A549 treated with DMSO at 1 μM for 4 hours (cell line): ENCODE measurements around the gene GAST. TPM values are rescaled to one million over a fixed set of nuclear protein-coding genes. Genes with fewer than 3 reads are reported as not detected.

Experiments used
- total RNA-seq: library from RNA; stranded (reverse); fragments of 200-300 nt; extraction: Qiagen RNA extraction; gene quantifications from 5 replicates; pipeline ENCODE4 v1.2.3, GENCODE V29; 2022; ENCODE audit warnings: low read depth

Gene GAST
- total RNA-seq = 0.23 to 0.57 TPM (median 0.26 TPM) in 3 of 5 replicates, not detected in the others

GRCh38 chr17:41711669-41712400 is at the start of gene GAST:
TSS of gene GAST (plus strand) at chr17:41712331. CDS start at chr17:41715437, 3,106 bp downstream.

GRCh38 chr17:41688641-41689496 is 23.3 kb upstream of the GAST start, which contains the start of gene EIF1:
TSS of gene EIF1 (plus strand) at chr17:41688885. CDS start at chr17:41689039, 154 bp downstream.

GRCh38 chr17:41734139-41734948 is 22.2 kb downstream of the GAST start, which contains the start of gene HAP1:
TSS of gene HAP1 (minus strand) at chr17:41734643. CDS start at chr17:41734634, 9 bp downstream.

Other genes with a start within 250 kb of the GAST start
- gene KRT32, start 244.9 kb upstream of the GAST start, total RNA-seq = not detected in 5 replicates
- not detected in 5 replicates for gene KRT35, start 231.2 kb upstream of the GAST start, total RNA-seq
- not detected in 5 replicates for gene KRT36, start 222.4 kb upstream of the GAST start, total RNA-seq
- 0.08 to 0.19 TPM (median 0.16 TPM) in 4 of 5 replicates, not detected in the other for gene KRT13, start 206.7 kb upstream of the GAST start, total RNA-seq
- gene KRT15, start 193.4 kb upstream of the GAST start, total RNA-seq = 2.6 to 6.5 TPM (median 5.1 TPM) in 5 replicates
- 41.3 to 68.5 TPM (median 54.7 TPM) in 5 replicates for gene KRT19, start 184.0 kb upstream of the GAST start, total RNA-seq
- not detected in 5 replicates for gene KRT9, start 140.3 kb upstream of the GAST start, total RNA-seq
- gene KRT14, start 125.4 kb upstream of the GAST start, total RNA-seq = 0.08 to 0.36 TPM (median 0.15 TPM) in 4 of 5 replicates, not detected in the other
- 0.27 to 0.88 TPM (median 0.77 TPM) in 5 replicates for gene KRT16, start 99.6 kb upstream of the GAST start, total RNA-seq
- gene KRT17, start 87.8 kb upstream of the GAST start, total RNA-seq = 0.81 to 1.3 TPM (median 0.97 TPM) in 5 replicates
- gene EIF1, start 23.4 kb upstream of the GAST start, total RNA-seq = 1,132 to 1,691 TPM (median 1,434 TPM) in 5 replicates
- gene HAP1, start 22.3 kb downstream of the GAST start, total RNA-seq = 1.1 to 2.1 TPM (median 1.7 TPM) in 5 replicates
- gene JUP, start 74.4 kb downstream of the GAST start, total RNA-seq = 90.4 to 127 TPM (median 110 TPM) in 5 replicates
- 35.3 to 39.9 TPM (median 36.1 TPM) in 5 replicates for gene P3H4, start 99.6 kb downstream of the GAST start, total RNA-seq
- 95.7 to 118 TPM (median 108 TPM) in 5 replicates for gene FKBP10, start 100.7 kb downstream of the GAST start, total RNA-seq
- gene NT5C3B, start 123.9 kb downstream of the GAST start, total RNA-seq = 104 to 117 TPM (median 110 TPM) in 5 replicates
- 0.05 to 0.22 TPM (median 0.10 TPM) in 5 replicates for gene KLHL10, start 125.5 kb downstream of the GAST start, total RNA-seq
- gene KLHL11, start 153.1 kb downstream of the GAST start, total RNA-seq = 3.3 to 5.4 TPM (median 4.7 TPM) in 5 replicates
- 286 to 343 TPM (median 313 TPM) in 5 replicates for gene ACLY, start 206.6 kb downstream of the GAST start, total RNA-seq
- 1.1 to 1.7 TPM (median 1.4 TPM) in 5 replicates for gene ODAD4, start 218.3 kb downstream of the GAST start, total RNA-seq